Left ventricle myocardium inferior (tissue), 1 donor: Measurements from ENCODE around the gene TTC29. TPM values are rescaled to one million over a fixed set of nuclear protein-coding genes. Genes with fewer than 3 reads are reported as not detected.

Source experiments
- DNase-seq: peaks from one replicate; pipeline ENCODE4 v3.0.0-alpha.2; 2020
- H3K27ac ChIP-seq: fragments of 200-600 bp; replicated peaks from 2 replicates; pipeline ENCODE4 v1.8.0; 2021
- H3K27me3 ChIP-seq: fragments of 200-600 bp; 2 replicates; pipeline ENCODE4 v1.8.0; 2021; ENCODE audit warnings: low read depth
- H3K36me3 ChIP-seq: fragments of 200-600 bp; 2 replicates; pipeline ENCODE4 v1.8.0; 2021
- H3K4me1 ChIP-seq: fragments of 200-600 bp; 2 replicates; pipeline ENCODE4 v1.8.0; 2021
- H3K4me3 ChIP-seq: fragments of 200-600 bp; 2 replicates; pipeline ENCODE4 v1.8.0; 2021; ENCODE audit warnings: mild to moderate bottlenecking, moderate library complexity
- H3K9me3 ChIP-seq: fragments of 200-600 bp; replicated peaks from 2 replicates; pipeline ENCODE4 v1.8.0; 2021
- CTCF ChIP-seq: fragments of 200-600 bp; IDR thresholded peaks from 2 replicates; pipeline ENCODE4 v1.8.0; 2021; ENCODE audit warnings: antibody characterized with exemption, mild to moderate bottlenecking, borderline replicate concordance
- intact Hi-C: fragments of 100-400 bp; cut with micrococcal nuclease; formaldehyde crosslinking; loops from one replicate; pipeline ENCODE4 v1.11.0; 2022
- total RNA-seq: library from RNA; stranded (reverse); fragmentation: NEBNext Ultra II Directional; extraction: Animal tissue kit (Norgen Biotek cat#: 25700); gene quantifications from one replicate; pipeline ENCODE4 v1.2.1, GENCODE V29; 2021
- donor health status: DM: no; HTN: yes; CAD: no; lungs with severe emphysema.

TTC29 gene
- total RNA-seq, 1 donor from 2014 or later: not detected

GRCh38 chr4:146952896-146953295 is 7.2 kb upstream of the TTC29 start:
- no peak overlapping the region for H3K27ac ChIP-seq
- no peak for DNase-seq
- H3K27me3 ChIP-seq: peaks cover 71% of the 10 kb centered on the region
- no peaks in the 10 kb centered on the region for H3K4me1 ChIP-seq
- H3K36me3 ChIP-seq: no peaks in the 10 kb centered on the region
- no peak overlapping the region for H3K4me3 ChIP-seq
- no peaks in the 10 kb centered on the region for H3K9me3 ChIP-seq
- TF ChIP-seq CTCF: no peak
- intact Hi-C loops: no loop called here

DNA sequence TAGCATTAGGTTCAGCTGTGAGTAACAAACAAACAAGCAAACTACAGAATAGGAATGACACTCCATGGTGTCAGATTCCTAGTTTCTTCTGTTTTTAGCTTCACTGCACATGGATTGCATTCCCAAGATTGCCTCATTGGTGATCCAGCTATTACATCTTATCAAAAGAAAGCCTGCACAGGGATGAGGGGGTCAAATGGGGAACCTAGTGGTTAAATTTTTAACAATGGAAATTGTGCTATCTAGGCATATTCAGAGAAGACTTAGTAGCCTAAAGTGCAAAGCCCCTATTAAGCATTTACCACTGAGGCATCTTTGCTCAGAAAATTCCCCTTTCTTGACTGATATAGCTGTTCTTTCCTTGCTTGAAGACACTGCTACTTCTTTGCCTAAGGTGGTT is 3.9 kb upstream of the TTC29 start:
- no peak for DNase-seq
- H3K4me3 ChIP-seq: no peak overlapping the region
- peaks cover 19% of the 10 kb centered on the region for H3K4me1 ChIP-seq
- TF ChIP-seq CTCF: no peak
- no peak overlapping the region for H3K27ac ChIP-seq
- no peaks in the 10 kb centered on the region for H3K9me3 ChIP-seq
- peaks cover 64% of the 10 kb centered on the region for H3K27me3 ChIP-seq
- no peaks in the 10 kb centered on the region for H3K36me3 ChIP-seq
- intact Hi-C loops: no loop called here

DNA sequence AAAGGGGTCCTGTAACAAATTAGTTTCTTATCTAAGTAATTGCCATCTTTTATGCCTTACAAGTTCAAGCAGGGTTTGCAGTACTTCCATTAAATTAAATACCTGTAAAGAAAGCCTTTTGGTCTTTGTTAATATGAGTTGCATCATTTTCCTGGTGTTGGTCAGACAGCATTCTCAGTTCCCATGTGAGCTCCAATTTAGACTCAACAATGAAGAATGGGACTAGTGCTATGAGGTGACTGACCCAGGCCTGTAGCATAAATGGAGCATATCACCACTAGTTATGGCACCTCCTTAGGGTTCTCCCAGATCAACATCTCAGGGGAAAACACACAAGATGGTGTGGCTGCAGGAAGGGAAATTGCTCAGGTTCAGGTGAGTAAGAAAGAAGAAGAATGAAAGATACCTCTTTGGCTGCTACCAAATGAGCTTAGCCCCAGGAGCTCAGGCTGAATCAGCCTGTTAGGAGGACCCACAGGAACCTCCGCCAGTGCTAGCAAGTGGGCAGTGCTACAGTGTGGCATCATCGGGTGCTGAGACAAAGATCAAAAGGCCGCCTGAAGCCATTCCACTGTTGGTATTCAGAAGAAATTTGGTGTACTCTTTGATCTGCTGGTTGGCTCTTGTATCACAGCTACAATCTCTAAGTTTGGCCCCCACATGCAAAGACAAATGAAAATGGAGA is 1.8 kb downstream of the TTC29 start:
- intact Hi-C loops: no loop called here
- H3K9me3 ChIP-seq: peaks cover 9% of the 10 kb centered on the region
- H3K36me3 ChIP-seq: no peaks in the 10 kb centered on the region

GRCh38 chr4:146932116-146932515 is 13.5 kb downstream of the TTC29 start:
- Histone ChIP-seq H3K27me3 (no peaks in the 10 kb centered on the region), H3K4me1 (no peaks in the 10 kb centered on the region), H3K36me3 (no peaks in the 10 kb centered on the region), H3K4me3 (no peak overlapping the region), H3K9me3 (no peaks in the 10 kb centered on the region), H3K27ac (no peak overlapping the region)
- no peak for TF ChIP-seq CTCF
- DNase-seq: no peak
- intact Hi-C loops: no loop called here

More for the DNA sequence above, 1.8 kb downstream of the TTC29 start:
- TF ChIP-seq CTCF: no peak
- no peak for DNase-seq
- H3K4me1 ChIP-seq: peaks cover 19% of the 10 kb centered on the region
- no peak overlapping the region for H3K4me3 ChIP-seq
- no peak overlapping the region for H3K27ac ChIP-seq
- peaks cover 11% of the 10 kb centered on the region for H3K27me3 ChIP-seq

- DNase-seq: no peak
- Histone ChIP-seq H3K4me1 (no peaks in the 10 kb centered on the region), H3K4me3 (no peak overlapping the region), H3K9me3 (no peaks in the 10 kb centered on the region), H3K27me3 (no peaks in the 10 kb centered on the region), H3K36me3 (no peaks in the 10 kb centered on the region), H3K27ac (no peak overlapping the region)
- intact Hi-C loops: no loop called here
- no peak for TF ChIP-seq CTCF
Observed at GRCh38 chr4:146930673-146931072, 15.0 kb downstream of the TTC29 start.
